GM21723 (cell line): ENCODE results near the gene IL15.
A peak's percentile ranks its signal among the peaks of the same experiment; 100 is the strongest.
"Not testable (repeated sequence)": the region's sequence is repeated elsewhere in the genome, so short reads cannot be mapped to it uniquely, and the experiment has no call there.

Experiments
- ATAC-seq: cut with Tn5 transposase; IDR thresholded peaks from one replicate; pipeline ENCODE4 v1.9.1; 2021; ENCODE audit warnings: mild to moderate bottlenecking, moderate library complexity; ENCODE audit not compliant: unreplicated experiment

IL15 gene

GRCh38 chr4:141692081-141692480 is 55.7 kb downstream of the IL15 start:
- ATAC-seq = no peak

GRCh38 chr4:141697116-141697515 is 60.7 kb downstream of the IL15 start:
- ATAC-seq = no peak

- no peak for ATAC-seq
These were observed 66.2 kb downstream of the IL15 start for GRCh38 chr4:141702472-141703182.

GRCh38 chr4:141703497-141703896 is 67.1 kb downstream of the IL15 start:
- no peak for ATAC-seq

- peak; percentile 78 for ATAC-seq
These were observed 68.8 kb downstream of the IL15 start for GRCh38 chr4:141705048-141705746.

GRCh38 chr4:141705747-141706377 is 69.5 kb downstream of the IL15 start:
- peak; percentile 66 for ATAC-seq

GRCh38 chr4:141706445-141706844 is 70.1 kb downstream of the IL15 start:
- ATAC-seq = no peak

GRCh38 chr4:141711211-141711610 is 74.8 kb downstream of the IL15 start:
- ATAC-seq = peak; percentile 56

GRCh38 chr4:141713185-141713584 is 76.8 kb downstream of the IL15 start:
- no peak for ATAC-seq

- ATAC-seq = no peak
These were observed 77.5 kb downstream of the IL15 start for GRCh38 chr4:141713771-141714445.

- no peak for ATAC-seq
These were observed 83.2 kb downstream of the IL15 start for GRCh38 chr4:141719585-141719984.

GRCh38 chr4:141721174-141721573 is 84.8 kb downstream of the IL15 start:
- no peak for ATAC-seq

- no peak for ATAC-seq
These were observed 88.3 kb downstream of the IL15 start for GRCh38 chr4:141724646-141725045.

- ATAC-seq = no peak
These were observed 91.0 kb downstream of the IL15 start for GRCh38 chr4:141727420-141727819.

GRCh38 chr4:141730805-141731204 is 94.4 kb downstream of the IL15 start:
- peak; percentile 54 for ATAC-seq

- ATAC-seq = no peak
These were observed 95.1 kb downstream of the IL15 start for GRCh38 chr4:141731481-141731880.

- ATAC-seq = no peak
These were observed 103.3 kb downstream of the IL15 start for GRCh38 chr4:141739636-141740035.

- ATAC-seq = no peak
These were observed 109.6 kb downstream of the IL15 start for GRCh38 chr4:141746026-141746425.

GRCh38 chr4:141751806-141752205 is 115.4 kb downstream of the IL15 start:
- not testable (repeated sequence) for ATAC-seq

GRCh38 chr4:141757287-141757686 is 120.9 kb downstream of the IL15 start:
- ATAC-seq = no peak

- ATAC-seq = no peak
These were observed 123.5 kb downstream of the IL15 start for GRCh38 chr4:141759796-141760425.
